A172 (cell line): Measurements from ENCODE around the gene C9orf85. TPM values are rescaled to one million over a fixed set of nuclear protein-coding genes. Genes with fewer than 3 reads are reported as not detected.

Source experiments
- DNase-seq: peaks from one replicate; pipeline ENCODE4 v3.0.0-alpha.2; 2015; ENCODE audit warnings: low spot score
- total RNA-seq: library from RNA; depleted of rRNA; stranded (reverse); fragments of >200 nt; shearing (Covaris generic); gene quantifications from 2 replicates; pipeline ENCODE4 v1.2.3, GENCODE V29; 2014

C9orf85 gene
- total RNA-seq, 1 experiment from 2014 or later = 10.9 TPM

DNA sequence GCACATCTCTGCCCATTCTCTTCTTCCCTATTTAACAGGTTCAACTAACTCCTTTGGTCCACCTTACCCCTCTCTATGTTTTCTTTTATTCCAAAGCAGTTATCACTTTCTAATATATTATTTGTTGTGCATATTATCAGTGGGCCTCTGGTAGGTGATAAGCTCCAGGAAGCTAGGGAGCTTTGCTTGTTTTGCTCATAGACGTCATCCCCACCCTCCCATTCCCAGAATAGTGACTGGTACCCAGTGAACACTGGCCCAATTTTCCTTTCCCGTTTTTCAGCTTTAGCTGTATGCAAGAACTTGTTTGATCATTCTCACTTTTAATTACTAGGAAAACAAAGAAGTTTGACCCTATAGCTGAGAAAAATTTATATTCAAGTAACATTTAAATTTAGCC, 7.4 kb upstream of the C9orf85 start:
- no peak for DNase-seq

DNA sequence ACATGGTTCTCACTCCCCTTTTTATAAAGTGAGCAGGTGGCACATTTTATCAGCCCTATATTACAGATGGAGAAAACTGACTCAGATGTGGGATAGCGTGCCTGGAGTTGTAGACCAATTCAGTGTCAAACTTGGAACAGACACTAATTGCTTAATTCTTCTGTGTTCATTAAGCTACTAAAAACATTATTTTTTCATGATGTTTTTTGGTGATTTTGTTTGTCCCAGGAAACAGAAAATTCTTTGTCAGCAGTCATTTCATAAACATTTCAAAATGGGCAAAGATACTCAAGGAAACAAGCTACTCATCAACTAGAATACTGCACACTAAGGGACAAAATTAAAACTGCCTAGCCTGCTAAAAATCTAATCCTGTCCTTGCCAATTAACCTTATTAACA, 2.6 kb upstream of the C9orf85 start:
- DNase-seq = no peak

DNA sequence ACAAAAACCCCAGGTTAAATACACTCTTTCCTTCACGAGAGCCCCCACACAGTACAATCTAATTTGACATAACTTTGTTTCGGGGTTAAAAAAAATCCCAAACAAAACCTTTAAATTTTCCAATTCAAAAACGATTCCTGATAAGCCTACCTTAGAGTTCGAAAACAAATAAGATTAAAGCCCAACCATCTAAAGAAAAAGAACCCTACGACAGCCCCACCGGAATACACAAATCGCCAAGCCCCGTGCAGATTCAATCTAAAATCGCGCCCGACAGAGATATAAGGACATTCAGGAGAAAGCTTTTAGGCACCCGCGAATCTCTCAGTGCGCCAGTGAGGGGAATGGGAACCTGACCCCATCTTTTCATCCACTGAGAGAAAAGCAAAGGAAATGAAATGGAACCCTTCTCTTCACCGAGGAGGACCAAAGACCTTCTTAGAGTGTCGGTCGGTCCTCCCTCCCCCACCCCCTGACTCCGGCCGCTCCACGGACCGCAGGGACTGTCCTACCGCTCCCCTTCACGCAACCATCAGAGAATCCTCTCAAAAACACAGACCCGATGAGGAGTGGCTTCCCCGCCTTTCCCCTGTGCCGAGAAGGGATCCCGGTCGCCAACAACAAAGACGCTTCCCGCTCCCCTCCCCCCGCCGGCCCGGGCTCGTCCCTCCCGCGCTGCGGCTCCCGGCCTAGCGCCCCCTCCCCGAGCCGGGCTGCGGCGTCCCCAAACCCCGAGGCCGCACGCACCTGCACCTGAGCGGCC, 1.4 kb upstream of the C9orf85 start:
- peak; percentile 29 for DNase-seq

DNA sequence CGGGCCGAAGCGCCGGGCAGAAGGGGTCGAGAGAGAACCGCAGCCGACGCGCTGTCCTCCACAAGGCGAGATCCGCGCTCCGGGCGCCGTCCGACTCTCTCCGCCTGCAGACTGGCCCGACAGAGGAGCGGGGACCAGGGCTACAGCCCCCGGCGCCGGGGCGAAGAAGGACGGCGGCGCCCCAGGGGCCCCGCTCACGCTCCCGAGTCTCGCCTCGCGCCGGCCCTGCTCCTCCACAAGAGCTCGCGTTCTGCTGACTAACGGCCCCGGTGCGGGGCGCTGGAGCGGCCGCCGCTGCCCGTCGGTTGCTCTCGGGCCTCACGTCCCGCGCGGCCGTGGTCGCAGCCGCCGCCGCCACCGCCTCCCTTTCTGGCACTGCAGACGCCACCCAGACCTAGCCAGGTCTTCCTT, 784 bp upstream of the C9orf85 start:
- no peak for DNase-seq

DNA sequence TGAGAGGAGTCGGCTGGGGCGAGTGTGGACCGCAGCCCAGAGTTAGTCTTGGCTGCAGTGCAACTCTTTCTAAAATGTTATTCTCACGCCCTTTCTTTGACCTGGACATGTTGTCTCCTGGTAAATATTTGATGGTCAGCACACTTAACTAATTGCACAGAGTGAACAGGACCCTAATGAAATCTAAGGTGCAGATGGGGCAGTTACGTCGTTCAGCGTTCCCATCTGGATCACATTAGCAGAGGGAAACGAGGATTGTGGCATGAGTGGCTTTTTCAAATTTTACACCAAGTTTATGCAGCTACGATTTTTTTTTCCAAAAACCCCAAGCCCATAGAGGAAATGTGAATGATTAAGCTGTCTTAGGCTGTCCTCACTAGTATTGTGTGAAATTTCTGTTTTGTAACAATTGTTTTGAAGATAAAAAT, 483 bp downstream of the C9orf85 start:
- DNase-seq = no peak

DNA sequence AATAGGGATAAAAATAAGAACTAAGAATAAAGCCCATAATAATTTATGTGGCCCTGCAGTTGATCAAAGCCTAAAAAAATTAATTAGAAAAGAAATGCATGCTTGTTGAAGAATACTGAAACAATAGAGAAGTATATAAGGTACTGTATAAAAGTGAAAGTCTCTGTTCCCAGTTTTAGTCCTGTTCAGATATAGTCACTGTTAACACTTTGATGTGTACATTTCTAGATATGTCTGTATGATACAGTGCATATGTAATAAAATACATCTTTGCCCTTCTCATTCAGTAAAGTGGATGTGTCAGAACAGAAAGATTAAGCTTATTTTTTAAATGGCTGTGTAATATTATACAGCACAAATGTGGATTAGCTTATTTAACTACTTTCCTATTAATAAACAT, 4.1 kb downstream of the C9orf85 start:
- no peak for DNase-seq

DNA sequence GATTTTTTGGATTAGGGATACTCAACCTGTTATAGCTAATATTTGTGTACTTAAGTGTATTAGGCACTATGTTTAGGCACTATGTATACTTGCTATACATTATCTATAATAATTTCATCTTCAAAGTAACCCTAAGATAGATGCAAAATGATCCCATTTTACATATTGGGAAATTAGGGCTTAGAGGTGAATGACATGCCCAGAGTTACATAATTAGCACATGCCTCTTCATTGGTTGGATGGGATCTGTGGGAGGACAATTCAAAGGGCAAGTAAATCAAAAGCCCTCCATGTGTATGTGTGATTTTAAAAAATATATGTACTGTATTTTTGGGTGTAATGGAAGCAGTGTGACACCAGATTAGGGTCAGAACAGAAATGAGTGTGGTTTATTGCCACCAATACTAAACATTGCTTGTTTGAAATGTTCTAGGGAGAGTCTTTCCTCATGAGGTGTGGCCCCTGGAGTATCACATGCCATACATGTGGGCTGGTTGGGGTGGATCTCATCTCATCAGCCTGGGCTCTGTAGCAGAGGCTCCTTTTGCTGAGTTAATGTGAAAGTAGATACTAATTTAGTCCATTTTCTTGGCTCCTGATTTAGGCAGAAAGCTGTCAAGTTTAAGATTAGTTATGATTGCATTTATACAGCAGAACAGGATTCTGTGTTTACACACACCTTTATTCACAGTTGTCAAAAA, 5.5 kb downstream of the C9orf85 start:
- DNase-seq = no peak

DNA sequence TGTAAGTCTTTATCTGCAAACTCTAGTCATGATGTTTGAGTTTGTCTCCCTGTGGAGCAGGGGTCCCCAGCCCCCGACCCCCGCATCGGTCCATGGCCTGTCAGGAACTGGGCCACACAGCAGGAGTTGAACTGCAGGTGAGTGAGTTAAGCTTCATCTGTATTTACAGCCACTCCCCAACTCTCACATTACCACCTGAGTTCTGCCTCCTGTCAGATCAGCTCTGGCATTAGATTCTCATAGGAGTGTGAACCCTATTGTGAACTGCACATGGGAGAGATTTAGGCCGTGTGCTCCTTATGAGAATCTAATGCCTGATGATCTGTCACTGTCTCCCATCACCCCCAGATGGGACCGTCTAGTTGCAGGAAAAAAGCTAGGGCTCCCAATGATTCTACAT, 7.0 kb downstream of the C9orf85 start:
- DNase-seq = no peak

DNA sequence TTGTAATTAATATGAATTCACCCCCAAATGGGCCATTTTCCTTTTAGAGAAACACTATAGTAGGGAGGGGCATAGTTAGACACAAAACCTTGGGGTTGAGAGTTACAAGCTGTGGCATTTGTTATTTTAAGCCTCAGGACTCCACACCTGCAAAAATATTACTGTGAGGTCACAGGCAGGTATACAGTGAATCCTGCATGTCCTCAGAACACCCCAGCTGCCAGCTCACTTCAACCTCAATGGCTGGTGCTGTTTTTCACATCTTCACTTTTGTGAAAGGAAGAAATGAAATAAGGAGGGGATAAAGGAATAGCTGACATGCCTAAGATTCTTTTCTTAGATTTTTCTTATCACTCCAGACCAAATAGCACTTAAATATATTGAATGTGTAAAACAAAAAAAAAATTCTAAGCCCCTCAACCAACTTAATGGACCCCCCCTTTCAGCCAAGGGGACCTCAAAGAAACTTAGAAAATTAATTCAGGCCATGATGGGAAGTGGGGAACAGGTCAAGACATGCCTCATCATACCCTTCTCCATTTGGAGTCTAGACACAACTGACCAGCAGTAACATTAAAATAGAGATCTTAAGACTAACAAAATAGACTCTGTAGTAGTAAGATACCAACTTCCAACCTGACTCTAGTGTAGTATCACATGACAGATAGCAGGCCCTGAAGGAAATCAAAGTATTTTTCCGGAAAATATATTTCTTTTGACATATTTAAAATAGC, 9.2 kb downstream of the C9orf85 start:
- DNase-seq = no peak

DNA sequence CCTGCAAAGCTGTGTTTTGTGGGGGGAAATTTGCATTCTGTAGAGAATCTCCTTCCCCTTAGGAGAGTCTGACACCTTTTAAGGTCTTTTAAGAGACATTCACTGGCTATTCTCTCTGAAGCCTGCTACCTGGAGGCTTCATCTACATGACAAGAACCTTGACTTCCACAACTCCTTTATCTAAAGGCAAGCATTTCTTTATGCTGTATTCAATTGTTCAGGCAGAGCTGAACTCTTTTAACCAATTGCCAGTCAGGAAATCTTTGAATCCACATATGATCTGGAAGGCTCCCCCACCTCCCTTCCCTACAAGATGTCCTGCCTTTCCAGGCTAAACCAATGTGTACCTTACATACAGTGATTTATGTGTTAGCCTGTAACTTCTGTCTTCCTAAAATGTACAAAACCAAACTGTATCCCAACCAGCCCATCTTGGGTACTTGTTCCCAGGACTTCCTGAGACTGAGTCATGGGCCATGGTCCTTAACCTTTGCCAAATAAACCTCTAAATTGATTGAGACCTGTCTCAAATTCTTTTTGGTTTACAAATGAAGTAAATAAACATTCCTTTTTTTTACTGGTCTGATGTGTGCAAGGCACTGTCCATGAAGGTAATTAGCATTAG, 9.9 kb downstream of the C9orf85 start:
- DNase-seq = no peak

DNA sequence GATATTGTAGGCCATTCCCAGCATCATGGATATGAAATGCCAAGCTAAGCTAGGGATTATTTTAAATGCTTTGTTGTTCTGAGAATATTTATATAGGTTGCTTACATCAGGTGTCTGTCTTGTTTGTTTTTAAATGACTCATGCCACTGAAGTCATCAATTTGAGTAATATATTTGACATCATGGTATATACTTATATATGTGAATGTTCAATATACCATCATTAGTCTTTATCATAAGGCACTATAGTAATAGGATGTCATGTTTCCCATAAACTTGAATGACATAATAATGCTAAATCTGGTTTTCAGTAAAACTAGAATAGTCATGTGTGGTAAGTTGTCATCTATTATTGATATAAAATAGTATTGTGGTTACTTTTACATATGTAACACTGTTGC, 13.1 kb downstream of the C9orf85 start:
- DNase-seq = no peak

DNA sequence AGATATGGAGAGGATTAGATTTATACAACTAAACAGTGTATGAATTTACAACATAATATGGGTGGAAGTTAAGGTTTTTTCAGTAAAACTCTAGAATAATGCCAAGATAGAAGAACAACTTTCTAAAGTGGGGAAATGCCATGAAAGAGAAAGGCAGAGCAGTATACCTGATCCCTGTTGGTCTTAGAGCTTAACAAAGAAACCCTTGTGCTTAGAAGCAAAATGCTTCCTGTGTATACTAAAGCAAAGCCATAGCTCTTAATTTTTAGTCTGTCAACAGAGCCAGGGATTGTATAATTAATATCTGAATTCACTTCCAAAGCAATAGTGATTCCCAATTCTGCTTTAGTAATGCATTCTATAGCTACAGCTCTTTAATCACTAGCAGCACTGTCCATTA, 14.4 kb downstream of the C9orf85 start:
- DNase-seq = no peak

DNA sequence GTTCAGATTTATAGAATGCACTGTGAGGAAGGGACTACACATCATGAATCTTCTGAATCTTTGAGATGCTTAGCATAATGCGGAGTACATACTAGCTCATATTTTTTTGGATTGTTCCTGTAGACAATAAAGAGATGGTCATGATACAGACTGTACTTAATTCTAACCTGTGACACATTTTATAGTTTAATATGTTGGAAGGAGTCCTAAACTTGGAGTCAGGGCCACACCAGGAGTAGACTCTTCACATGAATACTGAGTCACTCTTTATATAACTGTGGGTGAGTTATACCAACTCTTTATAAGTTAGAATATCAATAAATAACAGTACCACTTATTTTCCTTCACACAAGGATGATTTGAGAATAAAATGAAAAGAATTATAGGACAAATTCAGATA, 16.9 kb downstream of the C9orf85 start:
- no peak for DNase-seq

DNA sequence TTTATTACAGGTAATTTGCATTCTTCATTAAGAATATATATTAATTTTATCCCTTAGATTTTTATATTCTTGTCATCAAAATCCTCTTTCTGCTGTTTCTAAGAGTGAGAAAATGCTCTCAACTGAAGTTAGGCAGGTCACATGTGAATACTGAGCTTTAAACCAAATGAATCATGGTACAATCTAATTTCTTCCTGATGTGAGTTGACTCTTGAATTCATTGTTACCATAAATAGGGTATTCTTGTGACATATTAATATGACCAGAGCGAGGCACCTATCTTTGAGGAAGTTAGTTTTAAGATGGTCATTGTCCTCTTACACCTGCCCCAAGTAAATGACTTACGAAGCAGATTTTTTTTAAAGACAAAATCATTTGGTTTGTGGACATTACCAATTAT, 17.4 kb downstream of the C9orf85 start:
- no peak for DNase-seq

DNA sequence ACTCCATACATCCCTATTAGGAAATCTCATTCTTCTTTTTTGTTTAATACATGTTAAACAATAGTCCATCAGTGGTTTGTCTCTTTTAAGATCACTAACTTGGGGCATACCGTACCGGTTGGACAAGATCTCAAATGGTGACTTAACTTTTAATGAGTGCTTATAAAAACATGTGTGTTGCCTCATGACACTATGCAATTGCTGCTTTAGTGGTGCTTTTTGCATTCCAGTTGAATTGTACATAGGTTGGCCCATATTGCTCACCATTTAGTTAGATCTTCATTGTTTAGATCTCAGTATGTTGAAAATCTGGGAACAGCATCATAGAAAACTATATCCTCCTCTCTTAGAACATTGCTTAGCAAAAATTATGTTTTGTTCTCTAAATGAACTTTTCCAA, 17.8 kb downstream of the C9orf85 start:
- DNase-seq = no peak

DNA sequence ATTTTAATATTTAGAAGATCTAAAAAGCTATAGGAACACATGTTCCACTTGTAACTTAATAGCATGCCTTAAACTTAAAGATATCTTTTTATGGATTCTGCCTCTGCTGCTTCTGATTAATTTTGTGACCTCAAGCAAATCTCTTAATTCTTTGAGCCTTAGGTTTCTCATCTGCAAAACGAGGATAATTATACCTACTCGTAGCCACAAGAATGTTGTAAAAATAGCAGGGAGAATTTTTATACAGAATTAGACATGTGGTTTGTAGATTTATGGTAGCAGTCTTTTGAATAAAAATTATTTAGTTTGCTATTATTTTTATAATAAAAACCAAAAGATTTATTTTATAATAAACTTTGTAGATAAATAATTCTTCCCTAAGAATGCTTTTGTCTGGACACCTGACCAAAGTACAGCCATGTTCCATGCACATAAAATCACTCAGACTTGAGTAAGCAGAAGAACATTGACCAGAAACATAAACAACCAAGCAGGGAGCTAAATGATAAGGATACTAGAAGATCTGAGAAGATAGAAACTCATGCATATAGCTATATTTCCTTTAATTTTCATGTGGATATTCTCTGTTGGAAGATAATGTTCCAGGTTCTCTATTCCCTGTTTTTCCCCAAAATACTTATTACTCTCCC, 18.5 kb downstream of the C9orf85 start:
- peak; percentile 64 for DNase-seq

DNA sequence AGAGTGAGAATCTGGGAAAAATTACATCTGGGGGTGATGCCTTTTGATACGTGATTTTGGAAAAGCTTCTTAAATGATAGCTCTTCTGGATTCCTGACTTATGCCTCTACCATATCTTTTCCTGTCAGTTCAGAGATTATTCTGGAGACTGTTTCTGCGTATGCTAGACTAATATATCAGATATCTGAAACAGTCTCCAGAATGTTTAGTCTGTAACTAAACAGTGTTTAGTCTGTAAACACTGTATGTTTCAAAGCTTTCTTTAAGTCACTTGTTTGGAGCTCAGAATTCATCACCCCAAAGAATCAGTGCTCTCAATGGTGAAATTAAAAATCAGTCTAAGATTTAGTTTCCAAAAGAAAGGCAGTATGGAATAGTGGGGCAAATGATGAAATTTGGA, 19.7 kb downstream of the C9orf85 start:
- DNase-seq = no peak

DNA sequence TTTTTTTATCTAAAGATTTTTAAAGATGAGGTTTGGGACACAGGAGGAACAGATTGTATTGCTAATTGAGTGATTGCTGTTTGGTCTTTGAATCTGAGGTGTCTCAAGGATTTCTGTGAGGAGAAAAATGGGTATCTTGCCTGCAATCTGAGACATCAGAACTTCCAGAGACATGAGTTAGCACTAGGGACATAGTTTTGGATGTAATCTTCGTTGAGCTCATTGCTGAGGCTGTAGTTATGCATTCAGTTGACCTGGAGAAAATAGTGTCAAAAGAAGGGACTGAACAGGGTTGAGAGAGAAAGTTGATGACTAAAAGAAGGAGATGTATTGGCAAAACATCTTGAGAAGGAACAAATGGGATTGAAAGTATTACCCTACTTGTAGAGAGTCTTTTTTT, 24.6 kb downstream of the C9orf85 start:
- no peak for DNase-seq

DNA sequence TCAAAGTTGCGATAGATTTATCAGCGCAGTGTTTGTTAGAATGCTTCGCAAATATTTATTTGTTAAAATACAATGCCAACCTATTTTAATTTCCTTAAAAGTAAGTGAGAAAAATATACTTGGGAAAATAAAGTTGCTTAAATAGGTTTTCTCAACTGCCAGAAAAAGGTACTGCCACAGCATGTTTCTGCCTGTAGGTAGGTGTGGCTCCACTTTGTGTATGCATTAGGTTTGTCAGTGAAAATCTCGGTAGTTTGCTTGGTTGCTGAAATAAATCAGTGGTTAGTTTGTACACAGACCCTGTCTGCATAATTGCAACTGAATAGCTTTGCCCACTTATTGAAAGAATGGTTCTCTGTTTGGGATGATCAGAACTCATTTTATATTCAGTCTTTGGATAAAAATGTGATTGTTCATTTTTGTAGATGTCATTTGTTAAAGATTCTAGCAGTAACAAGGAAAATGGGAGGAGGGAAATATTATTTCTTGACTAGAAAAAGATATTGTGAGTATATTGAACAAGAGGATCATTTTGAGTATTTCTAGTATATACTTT, 25.7 kb downstream of the C9orf85 start:
- no peak for DNase-seq

DNA sequence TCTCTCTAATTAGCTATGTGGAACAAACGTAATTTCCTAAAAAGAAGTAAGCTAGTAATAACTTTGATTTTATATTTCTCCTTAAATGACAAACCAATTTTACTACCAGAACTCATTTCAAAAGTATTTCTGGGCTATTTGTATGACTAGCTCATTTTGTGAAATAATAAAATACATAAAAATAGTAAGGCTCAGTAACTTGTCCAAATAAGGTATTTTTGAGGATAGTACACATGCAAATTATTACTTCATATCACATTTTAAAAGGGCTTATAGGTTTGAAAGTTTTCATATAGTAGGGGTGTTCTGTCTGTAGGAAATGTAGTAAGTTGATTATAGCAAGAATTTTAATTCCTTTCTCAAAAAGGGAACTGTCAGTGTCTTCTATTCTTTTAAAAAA, 26.5 kb downstream of the C9orf85 start:
- no peak for DNase-seq

DNA sequence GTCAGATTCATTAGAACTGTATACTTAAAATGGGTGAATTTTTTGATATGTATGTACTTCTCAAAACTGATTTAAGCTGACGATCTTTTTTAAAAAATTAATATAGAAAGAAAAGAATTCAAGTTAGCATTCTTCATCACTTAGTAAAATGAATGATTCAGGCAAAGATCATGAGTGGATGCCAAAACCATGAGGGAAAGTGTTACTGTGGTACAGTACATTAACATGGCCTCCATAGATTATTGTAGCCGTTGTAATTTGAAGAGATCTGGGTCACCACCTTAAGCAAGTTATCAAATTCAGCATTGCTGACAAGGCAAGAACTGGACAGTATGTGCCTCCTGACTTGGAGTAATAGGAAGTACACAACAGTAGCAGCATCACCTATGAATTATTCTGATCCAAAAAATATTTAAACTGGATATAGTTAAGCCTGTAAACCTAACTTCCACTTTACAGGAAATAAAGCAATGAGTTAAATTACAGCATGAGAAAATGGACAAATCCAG, 29.7 kb downstream of the C9orf85 start:
- no peak for DNase-seq
